ENCODE results near the gene ZMIZ2.

DNA sequence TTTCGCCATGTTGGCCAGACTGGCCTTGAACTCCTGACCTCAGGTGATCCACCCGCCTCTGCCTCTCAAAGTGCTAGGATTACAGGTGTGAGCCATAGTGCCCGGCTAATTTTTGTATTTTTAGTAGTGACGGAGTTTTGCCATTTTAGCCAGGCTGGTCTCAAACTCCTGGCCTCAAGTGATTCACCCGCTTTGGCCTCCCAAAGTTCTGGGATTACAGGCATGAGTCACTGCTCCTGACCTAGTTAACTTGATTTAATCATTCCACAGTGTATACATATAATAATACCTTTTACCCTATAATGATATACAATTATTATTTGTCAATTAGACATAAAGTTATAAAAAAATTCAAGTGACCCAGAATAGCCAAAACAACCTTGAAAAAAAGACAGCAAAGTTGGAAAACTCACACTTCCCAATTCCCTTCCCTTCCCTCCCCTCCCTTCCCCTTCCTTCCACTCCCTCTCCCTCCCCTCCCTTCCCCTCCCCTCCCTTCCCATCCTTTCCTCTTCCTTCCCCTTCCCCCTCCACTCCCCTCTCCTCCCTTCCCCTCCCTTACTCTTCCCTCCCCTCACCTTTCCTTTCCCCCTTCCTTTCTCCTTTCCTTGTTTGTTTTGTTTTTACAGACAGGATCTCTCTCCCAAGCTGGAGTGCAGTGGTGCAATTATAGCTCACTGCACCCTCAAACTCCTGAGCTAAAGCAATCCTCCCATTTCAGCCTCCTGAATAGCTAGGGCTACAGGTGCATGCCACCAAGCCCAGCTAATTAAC is 14.8 kb upstream of the ZMIZ2 start:
- no peak for TF ChIP-seq CTCF (IDR thresholded peaks at IDR 0.05 in 2 of 3, conservative IDR thresholded peaks at IDR 0.05 in 1 of 3; ENCODE audit: borderline replicate concordance in 1 of 3, insufficient read depth in 1 of 3, low read depth in 2 of 3, low read length in 2 of 3)
- no peak for TF ChIP-seq ZFX (IDR thresholded peaks at IDR 0.05)
- no peak for TF ChIP-seq CBX3 (IDR thresholded peaks at IDR 0.05; ENCODE audit: low read depth)
- TF ChIP-seq EZH2 (IDR thresholded peaks at IDR 0.05): no peak

Measured in HCT116 (cell line).